Keratinocyte (primary cell): Measurements from ENCODE around the gene TLCD3B. TPM values are rescaled to one million over a fixed set of nuclear protein-coding genes. Genes with fewer than 3 reads are reported as not detected.
"Not testable (repeated sequence)": the region's sequence is repeated elsewhere in the genome, so short reads cannot be mapped to it uniquely, and the experiment has no call there.

Experiments
- DNase-seq: peaks from one replicate; pipeline ENCODE4 v3.0.0-alpha.2; 2011; ENCODE audit warnings: low read depth, missing footprints, low spot score
- FAIRE-seq: peaks from 2 replicates; lab custom pipeline; 2011; peaks lifted over from hg19 to GRCh38; lab: Jason Lieb, UNC
- H2AFZ ChIP-seq: 2 replicates; pipeline ENCODE4 v1.6.0; 2012; ENCODE audit warnings: low read length, control low read depth, inconsistent platforms; ENCODE audit not compliant: control insufficient read depth
- H3K27ac ChIP-seq: 2 replicates; pipeline ENCODE4 v1.5.1; 2011; ENCODE audit warnings: low read length; ENCODE audit not compliant: control insufficient read depth, insufficient read depth
- H3K27me3 ChIP-seq: 3 replicates; pipeline ENCODE4 v1.6.0; 2011; ENCODE audit warnings: low read length; ENCODE audit not compliant: control insufficient read depth, insufficient read depth; ENCODE audit errors: extremely low read depth
- H3K36me3 ChIP-seq, 2 experiments: 2 replicates in 1 of 2; 3 replicates in 1 of 2; pipeline ENCODE4 v1.5.1; 2011; ENCODE audit warnings: low read length in 2 of 2, mild to moderate bottlenecking in 1 of 2; ENCODE audit not compliant: control insufficient read depth in 2 of 2, insufficient read depth in 2 of 2; ENCODE audit errors: extremely low read depth in 1 of 2
- H3K4me1 ChIP-seq: 3 replicates; pipeline ENCODE4 v1.5.1; 2011; ENCODE audit warnings: low read length; ENCODE audit not compliant: control insufficient read depth, insufficient read depth; ENCODE audit errors: extremely low read depth
- H3K4me2 ChIP-seq: 3 replicates; pipeline ENCODE4 v1.6.0; 2011; ENCODE audit warnings: low read depth, low read length; ENCODE audit not compliant: control insufficient read depth, insufficient read depth; ENCODE audit errors: extremely low read depth
- H3K4me3 ChIP-seq, 3 experiments: fragments of 200-600 bp in 1 of 3; sonication (generic) in 1 of 3; 2 replicates in 2 of 3; 3 replicates in 1 of 3; pipeline ENCODE4 v1.5.1; 2011 to 2016; ENCODE audit warnings: low read length in 3 of 3, mild to moderate bottlenecking in 3 of 3, control low read depth in 2 of 3, inconsistent platforms in 1 of 3, low read depth in 1 of 3, mixed read lengths in 1 of 3, mixed run types in 1 of 3, moderate library complexity in 1 of 3; ENCODE audit not compliant: control insufficient read depth in 2 of 3, insufficient read depth in 2 of 3; ENCODE audit errors: extremely low read depth in 1 of 3
- H3K79me2 ChIP-seq: 2 replicates; pipeline ENCODE4 v1.6.0; 2012; ENCODE audit warnings: low read length; ENCODE audit not compliant: control insufficient read depth, insufficient read depth
- H3K9ac ChIP-seq: 3 replicates; pipeline ENCODE4 v1.6.0; 2011; ENCODE audit warnings: low read length; ENCODE audit not compliant: control insufficient read depth, insufficient read depth; ENCODE audit errors: extremely low read depth
- H3K9me1 ChIP-seq: 3 replicates; pipeline ENCODE4 v1.6.0; 2011; ENCODE audit warnings: low read length; ENCODE audit not compliant: control insufficient read depth, insufficient read depth; ENCODE audit errors: extremely low read depth
- H3K9me3 ChIP-seq: 2 replicates; pipeline ENCODE4 v1.5.1; 2012; ENCODE audit warnings: low read depth, low read length; ENCODE audit not compliant: control insufficient read depth
- H4K20me1 ChIP-seq: 3 replicates; pipeline ENCODE4 v1.6.0; 2011; ENCODE audit warnings: low read length; ENCODE audit not compliant: control insufficient read depth, insufficient read depth; ENCODE audit errors: extremely low read depth
- EZH2 ChIP-seq: IDR thresholded peaks from one replicate; pipeline ENCODE4 v1.6.1; 2012; ENCODE audit warnings: inconsistent platforms, mild to moderate bottlenecking, low read length, moderate library complexity
- dilution Hi-C: fragments of 300-500 bp; cut with MboI; formaldehyde crosslinking; loops from one replicate; pipeline ENCODE4 v1.7.0; 2020; ENCODE audit warnings: low sequenced_read_pairs; ENCODE audit not compliant: extremely low pct_ligation_motif_present
- polyA plus RNA-seq, 5 experiments: library from polyadenylated mRNA; depleted of rRNA in 3 of 5; stranded (reverse) in 3 of 5; stranded (forward) in 1 of 5; unstranded in 1 of 5; fragments of >200 nt; gene quantifications; 1 replicate in 1 of 5; 2 replicates in 3 of 5; 3 replicates in 1 of 5; pipeline versions ENCODE4 v1.2.1 to v1.2.3, GENCODE V29; 2011 to 2012; ENCODE audit warnings: missing spikeins in 2 of 5, low read depth in 1 of 5, low replicate concordance in 1 of 5
- TF ChIP-seq, protein P1 (sequence below), 3 experiments: IDR thresholded peaks in 1 of 3; conservative IDR thresholded peaks in 1 of 3; optimal IDR thresholded peaks in 1 of 3; 2 replicates in 2 of 3; 3 replicates in 1 of 3; pipeline versions ENCODE3 to v1.5.1; 2011; ENCODE audit warnings: low read length in 3 of 3, mild to moderate bottlenecking in 3 of 3, moderate library complexity in 2 of 3, control low read depth in 1 of 3, inconsistent platforms in 1 of 3; ENCODE audit not compliant: insufficient read depth in 2 of 3; ENCODE audit errors: extremely low read depth in 1 of 3

TLCD3B gene
- polyA plus RNA-seq, 1 donor (not counting 4 experiments of a cell fraction or from before 2014, with no cell fraction given) = not detected

DNA sequence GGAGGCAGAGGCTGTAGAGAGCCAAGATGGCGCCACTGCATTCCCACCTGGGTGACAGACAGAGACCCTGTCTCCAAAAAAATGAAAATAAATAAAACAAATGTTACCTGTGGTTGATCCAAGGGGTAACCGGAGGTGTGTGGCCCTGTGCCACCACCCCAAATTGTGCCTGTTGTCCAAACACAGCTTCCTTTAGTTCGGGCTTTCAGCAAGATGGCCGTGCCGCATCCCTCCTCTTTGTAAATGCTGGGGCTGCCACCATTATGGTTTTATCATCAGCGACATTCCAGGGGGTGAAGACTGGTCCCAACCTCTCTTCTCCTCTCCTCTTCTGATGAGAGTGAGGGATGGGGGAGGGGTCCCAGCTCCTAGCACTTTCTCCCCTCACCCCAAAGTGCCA lies 8.2 kb downstream of the TLCD3B start, which contains the start of gene C16orf92:
C16orf92 (plus strand) TSS at position 312 of the 400 bp plus-strand sequence. CDS start 143 bp downstream, outside the sequence.
- Histone ChIP-seq H3K36me3 (no peaks in the 10 kb centered on the region), H3K9me1 (no peaks in the 10 kb centered on the region), H3K9ac (no peak within 1 kb of the TSS), H3K79me2 (no peaks in the 10 kb centered on the region), H3K27ac (no peak within 1 kb of the TSS), H4K20me1 (no peaks in the 10 kb centered on the region), H3K27me3 (peaks cover under 1% of the 10 kb centered on the region), H3K4me1 (peaks cover 4% of the 10 kb centered on the region), H3K4me2 (no peak within 1 kb of the TSS), H3K9me3 (no peaks in the 10 kb centered on the region), H2AFZ (no peak within 1 kb of the TSS), H3K4me3 (no peak within 1 kb of the TSS)
- TF ChIP-seq, protein P1, sequence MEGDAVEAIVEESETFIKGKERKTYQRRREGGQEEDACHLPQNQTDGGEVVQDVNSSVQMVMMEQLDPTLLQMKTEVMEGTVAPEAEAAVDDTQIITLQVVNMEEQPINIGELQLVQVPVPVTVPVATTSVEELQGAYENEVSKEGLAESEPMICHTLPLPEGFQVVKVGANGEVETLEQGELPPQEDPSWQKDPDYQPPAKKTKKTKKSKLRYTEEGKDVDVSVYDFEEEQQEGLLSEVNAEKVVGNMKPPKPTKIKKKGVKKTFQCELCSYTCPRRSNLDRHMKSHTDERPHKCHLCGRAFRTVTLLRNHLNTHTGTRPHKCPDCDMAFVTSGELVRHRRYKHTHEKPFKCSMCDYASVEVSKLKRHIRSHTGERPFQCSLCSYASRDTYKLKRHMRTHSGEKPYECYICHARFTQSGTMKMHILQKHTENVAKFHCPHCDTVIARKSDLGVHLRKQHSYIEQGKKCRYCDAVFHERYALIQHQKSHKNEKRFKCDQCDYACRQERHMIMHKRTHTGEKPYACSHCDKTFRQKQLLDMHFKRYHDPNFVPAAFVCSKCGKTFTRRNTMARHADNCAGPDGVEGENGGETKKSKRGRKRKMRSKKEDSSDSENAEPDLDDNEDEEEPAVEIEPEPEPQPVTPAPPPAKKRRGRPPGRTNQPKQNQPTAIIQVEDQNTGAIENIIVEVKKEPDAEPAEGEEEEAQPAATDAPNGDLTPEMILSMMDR (optimal IDR thresholded peaks at IDR 0.05 in 1 of 3, IDR thresholded peaks at IDR 0.05 in 1 of 3, conservative IDR thresholded peaks at IDR 0.05 in 1 of 3; ENCODE audit: extremely low read depth in 1 of 3, insufficient read depth in 2 of 3, low read length in 3 of 3) = no peak
- no peak for TF ChIP-seq EZH2
- dilution Hi-C loops = no loop called here
- no peak for DNase-seq
- FAIRE-seq = no peak

DNA sequence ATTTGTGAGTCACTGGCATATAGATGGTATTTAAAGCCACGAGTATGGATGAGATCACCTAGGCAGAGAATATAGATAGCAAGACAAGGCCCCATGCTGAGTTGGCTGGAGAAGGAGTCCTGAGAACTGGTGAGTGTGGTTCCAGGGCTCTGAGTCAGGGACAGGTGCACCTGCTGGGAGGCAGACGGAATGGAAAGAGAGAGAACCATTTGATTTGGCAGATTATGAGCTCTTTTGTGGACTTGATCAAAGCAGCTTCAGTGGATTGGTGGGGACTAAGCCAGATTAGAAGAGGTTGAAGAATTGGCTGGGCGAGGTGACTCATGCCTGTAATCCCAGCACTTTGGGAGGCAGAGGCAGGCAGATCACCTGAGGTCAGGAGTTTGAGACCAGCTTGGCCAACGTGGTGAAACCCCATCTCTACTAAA lies 12.3 kb downstream of the TLCD3B start:
- H3K36me3 ChIP-seq = no peaks in the 10 kb centered on the region
- H3K79me2 ChIP-seq = no peaks in the 10 kb centered on the region
- no peaks in the 10 kb centered on the region for H3K9me3 ChIP-seq
- no peak overlapping the region for H3K27ac ChIP-seq
- no peak overlapping the region for H3K4me2 ChIP-seq
- H3K9ac ChIP-seq = no peak overlapping the region
- no peaks in the 10 kb centered on the region for H3K27me3 ChIP-seq
- H4K20me1 ChIP-seq = no peaks in the 10 kb centered on the region
- no peak overlapping the region for H3K4me3 ChIP-seq
- H2AFZ ChIP-seq = no peak overlapping the region
- TF ChIP-seq, protein P1 (optimal IDR thresholded peaks at IDR 0.05 in 1 of 3, IDR thresholded peaks at IDR 0.05 in 1 of 3, conservative IDR thresholded peaks at IDR 0.05 in 1 of 3; ENCODE audit: extremely low read depth in 1 of 3, insufficient read depth in 2 of 3, low read length in 3 of 3) = no peak
- no peak for TF ChIP-seq EZH2
- FAIRE-seq = no peak
- H3K9me1 ChIP-seq = no peaks in the 10 kb centered on the region
- H3K4me1 ChIP-seq = peaks cover 4% of the 10 kb centered on the region
- dilution Hi-C loops = no loop called here
- DNase-seq = no peak

DNA sequence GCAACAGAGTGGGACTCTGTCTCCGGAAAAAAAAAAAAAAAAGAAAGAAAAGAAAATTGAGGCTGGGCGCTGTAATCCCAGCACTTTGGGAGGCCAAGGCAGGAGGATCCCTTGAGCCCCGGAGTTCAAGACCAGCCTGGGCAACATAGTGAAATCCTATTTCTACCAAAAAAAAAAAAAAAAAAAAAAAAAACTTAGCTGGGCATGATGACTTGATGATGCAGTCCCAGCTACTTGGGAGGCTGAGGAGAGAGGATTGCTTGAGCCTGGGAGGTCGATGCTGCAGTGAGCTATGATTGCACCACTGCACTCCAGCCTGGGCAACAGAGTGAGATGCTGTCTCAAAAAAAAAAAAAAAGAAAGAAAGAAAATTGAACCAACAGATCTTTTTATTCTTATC lies 13.1 kb downstream of the TLCD3B start:
- H3K9me3 ChIP-seq, H3K27me3 ChIP-seq, DNase-seq, H3K36me3 ChIP-seq, H3K4me1 ChIP-seq, H3K4me3 ChIP-seq, FAIRE-seq, H3K9ac ChIP-seq, H3K27ac ChIP-seq, H3K79me2 ChIP-seq, dilution Hi-C loops, H3K9me1 ChIP-seq, H4K20me1 ChIP-seq, H3K4me2 ChIP-seq, H2AFZ ChIP-seq: not testable (repeated sequence)
